DOHH2 (cell line): Measurements from ENCODE around the gene RBM28.

ENCODE experiments used
- H3F3A ChIP-seq: fragments of 200-600 bp; sonication (generic), shearing (Covaris generic); 2 replicates; pipeline ENCODE4 v1.6.0; 2016; ENCODE audit warnings: antibody characterized with exemption, mild to moderate bottlenecking; ENCODE audit not compliant: control insufficient read depth, insufficient read depth
- H3K27ac ChIP-seq: fragments of 200-600 bp; sonication (generic); 2 replicates; pipeline ENCODE4 v1.5.1; 2014; ENCODE audit warnings: low read depth, mild to moderate bottlenecking, low read length, moderate library complexity
- H3K27me3 ChIP-seq: fragments of 200-600 bp; sonication (generic); 2 replicates; pipeline ENCODE4 v1.6.1; 2014; ENCODE audit warnings: mild to moderate bottlenecking, low read length, mixed read lengths; ENCODE audit not compliant: control insufficient read depth
- H3K36me3 ChIP-seq: fragments of 200-600 bp; sonication (generic); 2 replicates; pipeline ENCODE4 v1.6.1; 2014; ENCODE audit warnings: mild to moderate bottlenecking, low read length, moderate library complexity, mixed read lengths; ENCODE audit not compliant: control insufficient read depth
- H3K4me1 ChIP-seq: fragments of 200-600 bp; sonication (generic); 2 replicates; pipeline ENCODE4 v1.6.1; 2014; ENCODE audit warnings: mild to moderate bottlenecking, low read length, mixed read lengths; ENCODE audit not compliant: control insufficient read depth
- H3K4me2 ChIP-seq: fragments of 200-600 bp; sonication (generic); 2 replicates; pipeline ENCODE4 v1.6.0; 2014; ENCODE audit warnings: mild to moderate bottlenecking, low read length, moderate library complexity
- H3K4me3 ChIP-seq: fragments of 200-600 bp; sonication (generic); 2 replicates; pipeline ENCODE4 v1.5.1; 2014; ENCODE audit warnings: mild to moderate bottlenecking, low read length, mixed read lengths
- H3K79me2 ChIP-seq: fragments of 200-600 bp; sonication (generic); 2 replicates; pipeline ENCODE4 v1.6.1; 2014; ENCODE audit warnings: mild to moderate bottlenecking, low read length, mixed read lengths; ENCODE audit not compliant: control insufficient read depth
- H3K9me2 ChIP-seq: fragments of 200-600 bp; sonication (generic); replicated peaks from 2 replicates; pipeline ENCODE4 v1.6.1; 2014; ENCODE audit warnings: mild to moderate bottlenecking, low read length, mixed read lengths; ENCODE audit not compliant: control insufficient read depth
- H3K9me3 ChIP-seq: fragments of 200-600 bp; sonication (generic); 2 replicates; pipeline ENCODE4 v1.6.1; 2014; ENCODE audit warnings: antibody characterized with exemption, low read length, mixed read lengths; ENCODE audit not compliant: control insufficient read depth, insufficient read depth
- H4K20me1 ChIP-seq: fragments of 200-600 bp; sonication (generic); 2 replicates; pipeline ENCODE4 v1.6.0; 2014; ENCODE audit warnings: low read depth, mild to moderate bottlenecking, antibody characterized with exemption, low read length, moderate library complexity; ENCODE audit not compliant: control insufficient read depth, insufficient read depth
- CTCF ChIP-seq: fragments of 200-600 bp; sonication (generic); IDR thresholded peaks from one replicate; pipeline ENCODE4 v1.5.1; 2014; ENCODE audit warnings: antibody characterized with exemption, mild to moderate bottlenecking, low read depth, low read length; ENCODE audit not compliant: poor library complexity, severe bottlenecking
- EZH2phosphoT487 ChIP-seq: fragments of 200-600 bp; sonication (generic); IDR thresholded peaks from 2 replicates; pipeline ENCODE4 v1.6.1; 2017; ENCODE audit warnings: borderline replicate concordance, mild to moderate bottlenecking, antibody characterized with exemption, low read length, moderate library complexity, mixed read lengths

Gene RBM28

GRCh38 chr7:128360359-128360678 is 16.6 kb upstream of the RBM28 start:
- H3K4me2 ChIP-seq = no peak overlapping the region
- no peak overlapping the region for H3K4me3 ChIP-seq

DNA sequence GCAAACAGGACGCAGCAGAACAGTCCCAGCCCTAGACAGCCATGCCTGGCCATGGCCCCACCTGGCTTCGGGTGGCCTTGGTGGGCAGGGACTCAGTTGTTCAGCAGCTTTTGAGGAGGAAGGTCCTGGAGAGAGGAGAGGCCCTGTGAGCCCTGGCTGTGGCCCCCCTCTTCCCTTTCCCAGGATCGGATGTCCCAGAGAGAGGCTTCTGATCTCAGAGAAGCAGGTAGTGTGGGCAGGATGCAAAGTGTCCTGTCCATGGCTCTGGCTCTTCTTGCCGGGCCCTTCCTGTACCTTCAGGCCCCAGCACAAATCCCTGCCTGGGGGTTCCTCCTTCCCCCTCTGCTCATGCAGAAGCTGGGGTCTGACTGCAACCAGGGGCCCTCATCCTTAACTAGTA is 16.2 kb upstream of the RBM28 start:
- no peaks in the 10 kb centered on the region for H3K9me3 ChIP-seq
- no peak overlapping the region for H3K27ac ChIP-seq
- H3K4me1 ChIP-seq = peaks cover 12% of the 10 kb centered on the region; the same call in 1 of the 2 replicates
- no peak overlapping the region for H3K4me2 ChIP-seq
- no peaks in the 10 kb centered on the region for H3K79me2 ChIP-seq
- H4K20me1 ChIP-seq = no peaks in the 10 kb centered on the region
- H3F3A ChIP-seq = no peaks in the 10 kb centered on the region
- H3K4me3 ChIP-seq = no peak overlapping the region
- TF ChIP-seq CTCF (no peak), EZH2phosphoT487 (no peak)
- H3K9me2 ChIP-seq = no peaks in the 10 kb centered on the region
- H3K36me3 ChIP-seq = no peaks in the 10 kb centered on the region
- H3K27me3 ChIP-seq = peaks cover 85% of the 10 kb centered on the region

More at GRCh38 chr7:128360359-128360678, 16.6 kb upstream of the RBM28 start:
- H3K9me3 ChIP-seq = no peaks in the 10 kb centered on the region
- no peaks in the 10 kb centered on the region for H3K79me2 ChIP-seq
- no peaks in the 10 kb centered on the region for H3K9me2 ChIP-seq
- TF ChIP-seq EZH2phosphoT487 (no peak), CTCF (no peak)
- peaks cover 89% of the 10 kb centered on the region for H3K27me3 ChIP-seq
- no peaks in the 10 kb centered on the region for H3K36me3 ChIP-seq
- H3F3A ChIP-seq = no peaks in the 10 kb centered on the region
- H3K4me1 ChIP-seq = peaks cover 12% of the 10 kb centered on the region; the same call in 1 of the 2 replicates
- no peak overlapping the region for H3K27ac ChIP-seq
- H4K20me1 ChIP-seq = no peaks in the 10 kb centered on the region

GRCh38 chr7:128359336-128359735 is 15.6 kb upstream of the RBM28 start:
- H3K4me3 ChIP-seq = no peak overlapping the region
- H3K36me3 ChIP-seq = no peaks in the 10 kb centered on the region
- H3K4me1 ChIP-seq = peaks cover 12% of the 10 kb centered on the region; the same call in 1 of the 2 replicates
- no peaks in the 10 kb centered on the region for H3K9me3 ChIP-seq
- no peaks in the 10 kb centered on the region for H3F3A ChIP-seq
- H4K20me1 ChIP-seq = no peaks in the 10 kb centered on the region
- no peaks in the 10 kb centered on the region for H3K79me2 ChIP-seq
- H3K27ac ChIP-seq = no peak overlapping the region
- H3K9me2 ChIP-seq = no peaks in the 10 kb centered on the region
- no peak for TF ChIP-seq EZH2phosphoT487
- no peak for TF ChIP-seq CTCF
- H3K4me2 ChIP-seq = no peak overlapping the region
- peaks cover 79% of the 10 kb centered on the region for H3K27me3 ChIP-seq

GRCh38 chr7:128358233-128358632 is 14.5 kb upstream of the RBM28 start:
- TF ChIP-seq CTCF (no peak), EZH2phosphoT487 (no peak)
- no peak overlapping the region for H3K4me3 ChIP-seq
- no peak overlapping the region for H3K4me2 ChIP-seq
- no peaks in the 10 kb centered on the region for H3K9me3 ChIP-seq
- H3K9me2 ChIP-seq = no peaks in the 10 kb centered on the region
- H4K20me1 ChIP-seq = no peaks in the 10 kb centered on the region
- peaks cover 12% of the 10 kb centered on the region; the same call in 1 of the 2 replicates for H3K4me1 ChIP-seq
- no peaks in the 10 kb centered on the region for H3K36me3 ChIP-seq
- H3K79me2 ChIP-seq = no peaks in the 10 kb centered on the region
- peaks cover 76% of the 10 kb centered on the region for H3K27me3 ChIP-seq
- no peaks in the 10 kb centered on the region for H3F3A ChIP-seq
- no peak overlapping the region for H3K27ac ChIP-seq
